Measurements from ENCODE around the gene KAT6B. TPM values are rescaled to one million over a fixed set of nuclear protein-coding genes. Genes with fewer than 3 reads are reported as not detected.

The KAT6B gene
- total and polyA plus RNA-seq, 10 of the 15 experiments (the other 5 are each of a cell fraction or from before 2014, with no cell fraction given), result 2.7 to 22.6 (median 15.7) TPM

- WGBS (ENCODE audit: insufficient coverage, insufficient replicate concordance, low lambda C conversion rate, missing lambda C conversion rate), result 95% methylated on average over 1 of the region's 1 CpG
- in situ Hi-C loops (cut with MboI), result no loop called here
Measured at GRCh38 chr10:74794531-74794930, 31.9 kb upstream of the KAT6B start.

GRCh38 chr10:74797550-74797949 lies 28.9 kb upstream of the KAT6B start:
- in situ Hi-C loops (cut with MboI), result no loop called here
- TF ChIP-seq CREM (IDR thresholded peaks at IDR 0.05; ENCODE audit: low read depth) (no peak), IRF4 (IDR thresholded peaks at IDR 0.05; ENCODE audit: low read depth, low read length) (no peak), CHD2 (IDR thresholded peaks at IDR 0.05; ENCODE audit: borderline replicate concordance, low read depth, low read length) (no peak), ATF7 (IDR thresholded peaks at IDR 0.05; ENCODE audit: low read depth) (no peak)
- DNase-seq (ENCODE audit: low read depth, low spot score), result no peak
- RAD21 ChIA-PET (ENCODE audit: unreplicated experiment), result no interaction called here
- Histone ChIP-seq H2AFZ (ENCODE audit: control insufficient read depth, low read depth, low read length) (no peak overlapping the region), H3K27me3 (replicated peaks in 1 of 2; ENCODE audit: control insufficient read depth in 2 of 2, insufficient read depth in 2 of 2, low read length in 1 of 2) (no peaks in the 10 kb centered on the region), H3K4me1 (ENCODE audit: control insufficient read depth, insufficient read depth, low read length) (peaks cover 18% of the 10 kb centered on the region), H4K20me1 (ENCODE audit: control insufficient read depth, insufficient read depth) (no peaks in the 10 kb centered on the region), H3K36me3 (ENCODE audit: control insufficient read depth in 2 of 2, insufficient read depth in 2 of 2, low read length in 1 of 2) (no peaks in the 10 kb centered on the region), H3K27ac (ENCODE audit: control insufficient read depth, insufficient read depth) (no peak overlapping the region), H3K79me2 (ENCODE audit: control insufficient read depth, insufficient read depth, low read length) (no peaks in the 10 kb centered on the region), H3K9ac (ENCODE audit: control insufficient read depth, insufficient read depth, low read length) (no peak overlapping the region), H3K4me3 (no peak overlapping the region), H3K9me3 (replicated peaks; ENCODE audit: control insufficient read depth, insufficient read depth, low read length) (no peaks in the 10 kb centered on the region; the same call in 2 of the 3 replicates), H3K4me2 (ENCODE audit: control insufficient read depth, insufficient read depth) (no peak overlapping the region)
- intact Hi-C loops (cut with micrococcal nuclease; ENCODE audit: unreplicated experiment), result no loop called here
- 59% methylated on average over 1 of the region's 1 CpG for WGBS (ENCODE audit: insufficient coverage, insufficient replicate concordance, low lambda C conversion rate, missing lambda C conversion rate)
- no TSS peak for BruUV-seq (replicated peaks)
- no peak for FAIRE-seq
- ATAC-seq, result no peak
- POLR2A ChIA-PET, result interaction anchor here (0.7 kb wide), 1 partner anchor 23 kb away, joined by 3 read pairs; no protein-coding TSS in a partner anchor
- CTCF ChIA-PET, result interaction anchor here (0.5 kb wide), 1 partner anchor 14 kb away, joined by 3 read pairs; no protein-coding TSS in a partner anchor
- SMC1A ChIA-PET (ENCODE audit: uncharacterized antibody, unreplicated experiment), result interaction anchor here (0.7 kb wide), 1 partner anchor 59 kb away, joined by 3 read pairs; no protein-coding TSS in a partner anchor

More at GRCh38 chr10:74794531-74794930, 31.9 kb upstream of the KAT6B start:
- SMC1A ChIA-PET (ENCODE audit: uncharacterized antibody, unreplicated experiment), result interaction anchor here (0.7 to 2.3 kb wide), 8 partner anchors 11 to 219 kb away, joined by 3 to 11 read pairs (median 4); no protein-coding TSS in a partner anchor
- Histone ChIP-seq H3K4me1 (ENCODE audit: control insufficient read depth, insufficient read depth, low read length) (peaks cover 18% of the 10 kb centered on the region), H3K27ac (ENCODE audit: control insufficient read depth, insufficient read depth) (no peak overlapping the region), H3K79me2 (ENCODE audit: control insufficient read depth, insufficient read depth, low read length) (no peaks in the 10 kb centered on the region), H3K4me3 (no peak overlapping the region), H3K9me3 (replicated peaks; ENCODE audit: control insufficient read depth, insufficient read depth, low read length) (no peaks in the 10 kb centered on the region; the same call in 2 of the 3 replicates), H3K9ac (ENCODE audit: control insufficient read depth, insufficient read depth, low read length) (no peak overlapping the region), H4K20me1 (ENCODE audit: control insufficient read depth, insufficient read depth) (no peaks in the 10 kb centered on the region), H3K36me3 (ENCODE audit: control insufficient read depth in 2 of 2, insufficient read depth in 2 of 2, low read length in 1 of 2) (no peaks in the 10 kb centered on the region), H3K4me2 (ENCODE audit: control insufficient read depth, insufficient read depth) (no peak overlapping the region), H2AFZ (ENCODE audit: control insufficient read depth, low read depth, low read length) (peak overlapping the region; percentile 23; the same call in 1 of the 2 replicates), H3K27me3 (replicated peaks in 1 of 2; ENCODE audit: control insufficient read depth in 2 of 2, insufficient read depth in 2 of 2, low read length in 1 of 2) (no peaks in the 10 kb centered on the region)
- RAD21 ChIA-PET (ENCODE audit: unreplicated experiment), result interaction anchor here (1.2 to 1.8 kb wide), 2 partner anchors 55 to 113 kb away, joined by 3 to 8 read pairs; no protein-coding TSS in a partner anchor
- ATAC-seq, result no peak
- no peak for FAIRE-seq
- CTCF ChIA-PET, result interaction anchor here (0.7 to 2.2 kb wide), 4 partner anchors 9 to 342 kb away, joined by 3 to 15 read pairs (median 4); no protein-coding TSS in a partner anchor
- no TSS peak for BruUV-seq (replicated peaks)
- intact Hi-C loops (cut with micrococcal nuclease; ENCODE audit: unreplicated experiment), result no loop called here
- POLR2A ChIA-PET, result interaction anchor here (0.6 kb wide), 1 partner anchor 10 kb away, joined by 3 read pairs; no protein-coding TSS in a partner anchor
- no peak for DNase-seq (ENCODE audit: low read depth, low spot score)
- TF ChIP-seq E2F4 (IDR thresholded peaks at IDR 0.05; ENCODE audit: low read depth, low read length) (no peak), IRF4 (IDR thresholded peaks at IDR 0.05; ENCODE audit: low read depth, low read length) (no peak), MEF2A (IDR thresholded peaks at IDR 0.05; ENCODE audit: insufficient read depth, low read depth, low read length) (no peak)
